Sigmoid colon (tissue), 3 donors: ENCODE data around the gene ZBTB21.

Experiments
- CTCF ChIP-seq, 4 experiments: fragments of 450-650 bp in 3 of 4; fragments of 200-600 bp in 1 of 4; IDR thresholded peaks; one replicate each; pipeline ENCODE4 v1.5.1; 2016 to 2019; ENCODE audit warnings: antibody characterized with exemption in 4 of 4, mild to moderate bottlenecking in 3 of 4, moderate library complexity in 2 of 4
- POLR2A ChIP-seq, 2 donors: fragments of 450-650 bp; IDR thresholded peaks; one replicate each; pipeline ENCODE4 v1.6.1; 2016; ENCODE audit warnings: antibody characterized with exemption in 2 of 2, mild to moderate bottlenecking in 2 of 2, moderate library complexity in 2 of 2

DNA sequence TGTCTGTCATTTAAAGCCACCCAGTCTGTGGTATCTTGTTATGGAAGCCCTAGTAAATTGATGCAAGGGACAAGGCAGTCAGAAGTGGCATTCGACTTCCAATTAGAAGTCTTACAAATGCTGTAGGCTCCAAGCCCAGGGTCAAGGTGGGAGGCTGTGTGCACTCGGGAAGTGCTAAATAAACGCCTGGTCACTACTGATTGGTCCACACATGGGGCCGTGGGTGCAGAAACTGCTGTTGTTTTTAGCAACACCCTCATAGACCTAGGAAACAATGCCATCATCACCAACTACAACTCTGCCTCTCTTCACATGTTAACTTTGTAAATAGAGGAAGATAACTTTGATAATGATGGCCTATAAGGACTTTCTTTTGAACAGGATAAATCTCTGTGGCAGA is 20.2 kb upstream of the ZBTB21 start:
- TF ChIP-seq POLR2A (IDR thresholded peaks at IDR 0.05) (no peak), CTCF (IDR thresholded peaks at IDR 0.05) (no peak)
